HepG2 (cell line): Measurements from ENCODE around the gene USP12. TPM values are rescaled to one million over a fixed set of nuclear protein-coding genes. Genes with fewer than 3 reads are reported as not detected.

Experiments used
- ATAC-seq: fragments of 200-7000 bp; cut with Tn5 transposase; 3 replicates; pipeline ENCODE4 v1.9.1; 2020; ENCODE audit warnings: mild to moderate bottlenecking, moderate library complexity
- BruUV-seq: library from RNA; stranded (reverse); fragments of 400-500 nt; replicated peaks from 2 replicates; lab custom pipeline; 2021; lab: Mats Ljungman, UMichigan
- CTCF ChIA-PET: fragments of 300-600 bp; formaldehyde crosslinking; extraction: SDS; loops from one replicate; lab custom pipeline; 2021; ENCODE audit warnings: low total read pairs, inconsistent platforms, low intra/inter-chr PET ratio; lab: Yijun Ruan, JAX
- POLR2A ChIA-PET: fragments of 350-600 bp; sonication (Branson Sonifier 250); formaldehyde crosslinking; loops from one replicate; lab custom pipeline; 2020; ENCODE audit warnings: antibody characterized with exemption, inconsistent platforms; lab: Yijun Ruan, JAX
- DNase-seq: peaks from one replicate; pipeline ENCODE4 v3.0.0-alpha.2; 2015; ENCODE audit warnings: low spot score
- FAIRE-seq: peaks from 3 replicates; lab custom pipeline; 2011; peaks lifted over from hg19 to GRCh38; lab: Jason Lieb, UNC
- H2AFZ ChIP-seq: one replicate; pipeline ENCODE4 v1.6.1; 2011; ENCODE audit warnings: low read length, inconsistent platforms
- H3K27ac ChIP-seq: fragments of 300-600 bp; 3 replicates; pipeline ENCODE4 v1.8.0; 2011; ENCODE audit warnings: mixed run types, mild to moderate bottlenecking, mixed read lengths, low read length, inconsistent platforms; ENCODE audit not compliant: insufficient read depth; ENCODE audit errors: extremely low read length
- H3K27me3 ChIP-seq, 2 experiments: fragments of 200-600 bp in 1 of 2; 2 replicates in 1 of 2; 3 replicates in 1 of 2; pipeline versions ENCODE4 v1.6.0 to v1.8.0; 2011; ENCODE audit warnings: low read length in 2 of 2, mild to moderate bottlenecking in 2 of 2, moderate library complexity in 2 of 2, inconsistent platforms in 1 of 2; ENCODE audit not compliant: insufficient read depth in 2 of 2, control insufficient read depth in 1 of 2
- H3K36me3 ChIP-seq, 2 experiments: fragments of 200-600 bp in 1 of 2; replicated peaks in 1 of 2; 2 replicates in 1 of 2; 3 replicates in 1 of 2; pipeline versions ENCODE4 v1.5.1 to v1.8.0; 2011; ENCODE audit warnings: low read length in 2 of 2, inconsistent platforms in 1 of 2; ENCODE audit not compliant: insufficient read depth in 2 of 2, control insufficient read depth in 1 of 2
- H3K4me1 ChIP-seq: 2 replicates; pipeline ENCODE4 v1.5.1; 2012; ENCODE audit warnings: low read length, inconsistent platforms; ENCODE audit not compliant: insufficient read depth
- H3K4me2 ChIP-seq: 2 replicates; pipeline ENCODE4 v1.6.0; 2011; ENCODE audit warnings: low read depth, low read length, inconsistent platforms
- H3K4me3 ChIP-seq, 3 experiments: fragments of 200-600 bp in 1 of 3; sonication (generic), shearing (Covaris generic) in 1 of 3; replicated peaks in 1 of 3; 2 replicates each; pipeline ENCODE4 v1.5.1; 2011 to 2016; ENCODE audit warnings: low read length in 3 of 3, inconsistent platforms in 2 of 3, low read depth in 2 of 3, mild to moderate bottlenecking in 2 of 3, control low read depth in 1 of 3, mixed read lengths in 1 of 3; ENCODE audit not compliant: insufficient read depth in 1 of 3
- H3K79me2 ChIP-seq: one replicate; pipeline ENCODE4 v1.6.1; 2011; ENCODE audit warnings: low read length, inconsistent platforms; ENCODE audit not compliant: insufficient read depth
- H3K9ac ChIP-seq: 2 replicates; pipeline ENCODE4 v1.6.0; 2011; ENCODE audit warnings: mild to moderate bottlenecking, low read depth, low read length, inconsistent platforms; ENCODE audit not compliant: insufficient read depth
- H3K9me3 ChIP-seq: 2 replicates; pipeline ENCODE4 v1.5.1; 2012; ENCODE audit warnings: mild to moderate bottlenecking, low read length
- H4K20me1 ChIP-seq: 2 replicates; pipeline ENCODE4 v1.6.0; 2011; ENCODE audit warnings: inconsistent platforms, mild to moderate bottlenecking, low read length, moderate library complexity; ENCODE audit not compliant: insufficient read depth
- AKAP8 ChIP-seq: sonication (generic); formaldehyde crosslinking; IDR thresholded peaks from 2 replicates; pipeline ENCODE4 v1.5.1; 2020; ENCODE audit warnings: mild to moderate bottlenecking, missing genetic modification reagents
- DMTF1 ChIP-seq: sonication (generic); formaldehyde crosslinking; IDR thresholded peaks from 2 replicates; pipeline ENCODE4 v1.4.0; 2020; ENCODE audit warnings: mild to moderate bottlenecking, missing genetic modification reagents
- FOSL1 ChIP-seq: sonication (generic); formaldehyde crosslinking; IDR thresholded peaks from 2 replicates; pipeline ENCODE4 v1.9.0; 2021; ENCODE audit warnings: missing genetic modification reagents, borderline replicate concordance
- FOXP1 ChIP-seq, 2 experiments: fragments of 450-650 bp in 1 of 2; IDR thresholded peaks; 2 replicates each; pipeline ENCODE4 v1.6.1; 2017 to 2018; ENCODE audit warnings: antibody characterized with exemption in 1 of 2
- GPN1 ChIP-seq: sonication (generic); formaldehyde crosslinking; IDR thresholded peaks from 2 replicates; pipeline ENCODE4 v1.5.1; 2020; ENCODE audit warnings: missing genetic modification reagents, borderline replicate concordance
- MATR3 ChIP-seq: sonication (generic); formaldehyde crosslinking; IDR thresholded peaks from 2 replicates; pipeline ENCODE4 v1.4.0; 2020; ENCODE audit warnings: missing genetic modification reagents
- MLXIP ChIP-seq: sonication (generic); formaldehyde crosslinking; IDR thresholded peaks from 2 replicates; pipeline ENCODE4 v1.9.0; 2021; ENCODE audit warnings: missing genetic modification reagents, borderline replicate concordance
- MYNN ChIP-seq: sonication (generic); formaldehyde crosslinking; IDR thresholded peaks from 2 replicates; pipeline ENCODE4 v1.4.0; 2020; ENCODE audit warnings: mild to moderate bottlenecking, low read depth, missing genetic modification reagents
- ZBTB7A ChIP-seq: sonication (generic); formaldehyde crosslinking; IDR thresholded peaks from 2 replicates; pipeline ENCODE4 v1.8.0; 2022; ENCODE audit warnings: mild to moderate bottlenecking, missing genetic modification reagents
- ZEB1 ChIP-seq: IDR thresholded peaks from 2 replicates; pipeline ENCODE4 v1.6.1; 2012; ENCODE audit warnings: mild to moderate bottlenecking, low read depth, inconsistent platforms; ENCODE audit not compliant: insufficient replicate concordance
- ZNF12 ChIP-seq: sonication (generic); formaldehyde crosslinking; IDR thresholded peaks from 2 replicates; pipeline ENCODE4 v1.5.0; 2020; ENCODE audit warnings: missing genetic modification reagents
- ZNF563 ChIP-seq: sonication (generic); formaldehyde crosslinking; IDR thresholded peaks from 2 replicates; pipeline ENCODE4 v1.8.0; 2022; ENCODE audit warnings: mild to moderate bottlenecking, moderate library complexity, missing genetic modification reagents
- ZNF879 ChIP-seq: sonication (generic); formaldehyde crosslinking; IDR thresholded peaks from 2 replicates; pipeline ENCODE4 v1.8.1; 2023; ENCODE audit warnings: missing genetic modification reagents
- WGBS: methylation state at CpG from one replicate; pipeline ENCODE4 v1.1.6; 2017; ENCODE audit warnings: low lambda C conversion rate; 5-methylcytosine and 5-hydroxymethylcytosine counted together
- in situ Hi-C: cut with HindIII; loops from 2 replicates; pipeline ENCODE4 v1.10.0; 2017; ENCODE audit warnings: low pct_unique_long_range_greater_than_20kb; ENCODE audit not compliant: extremely low pct_ligation_motif_present
- intact Hi-C: fragments of 100-400 bp; cut with micrococcal nuclease; formaldehyde crosslinking; loops from one replicate; pipeline ENCODE4 v1.10.0; 2022; ENCODE audit not compliant: unreplicated experiment
- polyA plus RNA-seq, 8 experiments: library from polyadenylated mRNA; depleted of rRNA in 3 of 8; stranded (reverse) in 7 of 8; unstranded in 1 of 8; fragments of >200 nt; fragmentation: Illumina TruSeq in 4 of 8; extraction: Trizol in 4 of 8; gene quantifications; 2 replicates each; pipeline versions ENCODE4 v1.2.1 to v1.2.3, GENCODE V29; 2011 to 2016; ENCODE audit warnings: low read depth in 4 of 8, missing spikeins in 1 of 8, mixed read lengths in 1 of 8; ENCODE audit not compliant: insufficient read depth in 1 of 8
- total RNA-seq, 5 experiments: library from RNA; depleted of rRNA; stranded (reverse); fragments of >200 nt; fragmentation: Illumina TruSeq; extraction: Trizol; gene quantifications; 2 replicates each; pipeline ENCODE4 v1.2.3, GENCODE V29; 2016; ENCODE audit warnings: low read depth in 1 of 5

The USP12 gene
- total and polyA plus RNA-seq, 2 of the 13 experiments (the other 11 are each of a cell fraction or from before 2014, with no cell fraction given), result 9.8 to 19.5 TPM

DNA sequence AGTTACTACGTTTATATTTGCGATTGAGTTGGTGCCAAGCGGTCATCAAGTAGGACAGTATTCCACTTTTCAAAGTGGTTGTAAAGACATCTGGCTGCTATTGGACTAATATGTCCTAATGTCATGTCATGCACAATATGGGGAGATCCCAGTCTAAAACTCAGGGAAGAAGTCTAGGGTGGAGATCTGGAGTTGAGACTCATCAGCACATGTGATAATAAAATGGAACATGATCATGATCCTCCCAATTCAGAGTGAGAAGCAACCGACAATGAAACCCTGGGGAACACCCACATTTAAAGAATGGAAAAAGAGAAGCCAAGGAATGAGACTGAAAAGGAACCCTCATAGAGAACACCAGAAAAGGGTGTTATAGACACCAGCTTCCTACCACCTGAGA is 80.2 kb downstream of the USP12 start:
- DNase-seq, result no peak
- BruUV-seq, result no TSS peak
- Histone ChIP-seq H3K27me3 (no peaks in the 10 kb centered on the region), H3K4me1 (no peaks in the 10 kb centered on the region), H3K4me3 (no peak overlapping the region), H2AFZ (no peak overlapping the region), H3K36me3 (peaks cover 0 to 41% of the 10 kb centered on the region in 2 experiments; a peak in 2 of 5 replicates), H3K79me2 (no peaks in the 10 kb centered on the region), H3K9ac (no peak overlapping the region), H3K27ac (no peak overlapping the region), H4K20me1 (no peaks in the 10 kb centered on the region), H3K4me2 (no peak overlapping the region), H3K9me3 (no peaks in the 10 kb centered on the region)
- POLR2A ChIA-PET, result no interaction called here
- intact Hi-C loops, result no loop called here
- FAIRE-seq, result no peak
- WGBS, result 97% methylated on average over 4 of the region's 4 CpGs
- TF ChIP-seq MYNN, result no peak
- no peak for TF ChIP-seq AKAP8
- no peak for TF ChIP-seq ZEB1
- no peak for TF ChIP-seq DMTF1
- no peak for TF ChIP-seq ZNF563 (CRISPR knock-in tag)
- no peak for TF ChIP-seq ZNF879
- TF ChIP-seq FOXP1 (IDR thresholded peaks at IDR 0.05), result no peak
- no peak for TF ChIP-seq FOXP1 (CRISPR knock-in tag; IDR thresholded peaks at IDR 0.05)
- TF ChIP-seq MATR3 (CRISPR knock-in tag), result no peak
- no peak for TF ChIP-seq MLXIP
- TF ChIP-seq ZNF12 (CRISPR knock-in tag), result no peak
- no peak for TF ChIP-seq GPN1 (CRISPR knock-in tag)
- TF ChIP-seq ZBTB7A (CRISPR knock-in tag), result no peak
- no peak for TF ChIP-seq FOSL1 (CRISPR knock-in tag)
- CTCF ChIA-PET, result no interaction called here
- in situ Hi-C loops, result no loop called here
- no peak for ATAC-seq
